Heart right ventricle (tissue), 16 donors: ENCODE measurements around the gene OAF. TPM values are rescaled to one million over a fixed set of nuclear protein-coding genes. Genes with fewer than 3 reads are reported as not detected.
A peak's percentile ranks its signal among the peaks of the same experiment; 100 is the strongest.

Experiments
- ATAC-seq, 8 donors: fragments of 200-7000 bp; cut with Tn5 transposase; one replicate each; pipeline ENCODE4 v1.9.1; 2020; ENCODE audit warnings: mild to moderate bottlenecking in 8 of 8, moderate library complexity in 8 of 8, moderate number of reproducible peaks in 1 of 8
- DNase-seq, 2 donors: peaks; one replicate each; pipeline ENCODE4 v3.0.0-alpha.2; 2020
- H3K27ac ChIP-seq, 10 donors: fragments of 200-600 bp; sonication (generic) in 2 of 10; one replicate each; pipeline versions ENCODE4 v1.5.0 to v1.8.0; 2020 to 2022; ENCODE audit warnings: mild to moderate bottlenecking in 3 of 10
- H3K27me3 ChIP-seq, 7 donors: fragments of 200-600 bp; one replicate each; pipeline ENCODE4 v1.8.0; 2021 to 2022; ENCODE audit warnings: mild to moderate bottlenecking in 2 of 7
- H3K36me3 ChIP-seq, 9 donors: fragments of 200-600 bp; sonication (generic) in 1 of 9; one replicate each; pipeline versions ENCODE4 v1.5.0 to v1.8.0; 2020 to 2022; ENCODE audit warnings: mild to moderate bottlenecking in 2 of 9
- H3K4me1 ChIP-seq, 9 donors: fragments of 200-600 bp; sonication (generic) in 1 of 9; one replicate each; pipeline versions ENCODE4 v1.5.0 to v1.8.0; 2020 to 2022; ENCODE audit warnings: mild to moderate bottlenecking in 4 of 9
- H3K4me3 ChIP-seq, 10 donors: fragments of 200-600 bp; sonication (generic) in 2 of 10; one replicate each; pipeline versions ENCODE4 v1.5.0 to v1.8.0; 2020 to 2022; ENCODE audit warnings: mild to moderate bottlenecking in 7 of 10, moderate library complexity in 2 of 10
- H3K9me3 ChIP-seq, 11 donors: fragments of 200-600 bp in 10 of 11; sonication (generic) in 2 of 11; one replicate each; pipeline versions ENCODE4 v1.5.0 to v1.8.0; 2013 to 2022; ENCODE audit warnings: mild to moderate bottlenecking in 2 of 11, control low read depth in 1 of 11, moderate library complexity in 1 of 11
- CTCF ChIP-seq, 9 donors: fragments of 200-600 bp; sonication (generic) in 2 of 9; IDR thresholded peaks; one replicate each; pipeline versions ENCODE4 v1.5.0 to v1.8.0; 2021 to 2022; ENCODE audit warnings: antibody characterized with exemption in 9 of 9, mild to moderate bottlenecking in 5 of 9, moderate library complexity in 1 of 9
- WGBS, 2 donors: extraction: QIAGEN DNeasy Blood & Tissue Kit; methylation state at CpG; one replicate each; pipeline ENCODE4 v1.1.7; 2013; ENCODE audit warnings: inconsistent platforms in 1 of 2; 5-methylcytosine and 5-hydroxymethylcytosine counted together
- intact Hi-C, 10 donors: fragments of 100-400 bp; cut with DNase I; formaldehyde crosslinking; loops; one replicate each; pipeline versions ENCODE4 v1.11.1 to v1.14.2; 2022
- polyA plus RNA-seq, 2 donors: library from polyadenylated mRNA; stranded (reverse); fragments of 200-250 nt; gene quantifications; one replicate each; pipeline ENCODE4 v1.2.3, GENCODE V29; 2013
- total RNA-seq, 10 donors: library from RNA; stranded (reverse); fragmentation: NEBNext Ultra II Directional in 3 of 10; extraction: Animal tissue kit (Norgen Biotek cat#: 25700) in 3 of 10; gene quantifications; one replicate each; pipeline versions ENCODE4 v1.2.1 to v1.2.4, GENCODE V29; 2021 to 2023
- donor health status: Arrhythmogenic right ventricular cardiomyopathy.
- donor health status: ischemic (EF 13 %, LVEDD 7.1; RV severe dilation, severe dysfunction).
- donor health status: healthy with polysubstance abuse.
- donor health status: DM: no; HTN: yes; CAD: no.
- donor health status: DM: no; HTN: no; CAD: no.
- donor health status: ischemic (EF 25% LVEDD 6.9; RV normal size, moderate dysfunction).
- donor health status: ischemic (EF 25% LVEDD 5.7; RV mildly dilated, moderate dysfunction).
- donor health status: healthy.
- donor health status: DM: yes; HTN: yes; CAD: no.
- donor health status: Ischemic cardiomyopathy.
- donor health status: ischemic (EF 35%, LVEDD 5.7; RV mildly dilated, moderate dysfunction).
- donor health status: nonischemic (EF 11% LVEDD 7.7; RV severe dilation, severe dysfunction).
- donor health status: DM: yes; HTN: yes; CAD: no.
- donor health status: PGD.
- donor health status: ischemic (EF 29% LVEDD 5.4; RV normal size, mild dysfunction).
- donor health status: nonischemic (EF 23%, LVEDD 6.1; RV moderate dilation, normal function).

OAF gene
- total and polyA plus RNA-seq, 12 donors = 8.4 to 41.6 (median 15.3) TPM

- no peak for TF ChIP-seq CTCF (IDR thresholded peaks at IDR 0.05)
- Histone ChIP-seq H3K4me1 (peaks cover 4 to 66% (median 42%) of the 10 kb centered on the region in 9 donors), H3K4me3 (peak overlapping the region; percentile 55 to 89 (median 76)), H3K9me3 (no peaks in the 10 kb centered on the region), H3K27ac (peak overlapping the region; percentile 61 to 92 (median 84)), H3K36me3 (peaks cover 0 to 8% (median 0%) of the 10 kb centered on the region in 9 donors), H3K27me3 (peaks cover 0 to 7% (median 0%) of the 10 kb centered on the region in 7 donors)
- intact Hi-C loops = loop anchor here in 2 of 10 donors (2.0 to 5.0 kb wide), 2 partner anchors 23 to 38 kb away; no protein-coding TSS in a partner anchor
- WGBS, 2 donors = 20 to 31% methylated on average over 26 of the region's 26 CpGs
- ATAC-seq = peak in 1 of 8 donors; percentile 1
- no peak for DNase-seq
Observed at GRCh38 chr11:120209746-120210625, 846 bp upstream of the OAF start.

GRCh38 chr11:120211522-120212258 is 858 bp downstream of the OAF start:
- no peaks in the 10 kb centered on the region for H3K9me3 ChIP-seq
- ATAC-seq (peak in 1 of 8 donors; percentile 1), DNase-seq (no peak)
- intact Hi-C loops = loop anchor here in 2 of 10 donors (2.0 to 5.0 kb wide), 2 partner anchors 25 to 39 kb away; no protein-coding TSS in a partner anchor
- 23 to 35% methylated on average over 18 of the region's 18 CpGs for WGBS, 2 donors
- H3K27ac ChIP-seq = peak overlapping the region; percentile 61 to 92 (median 84)
- no peak for TF ChIP-seq CTCF (IDR thresholded peaks at IDR 0.05)
- H3K4me3 ChIP-seq = peak overlapping the region; percentile 55 to 89 (median 76)
- H3K4me1 ChIP-seq = peaks cover 4 to 79% (median 58%) of the 10 kb centered on the region in 9 donors
- H3K36me3 ChIP-seq = peaks cover 0 to 10% (median 0%) of the 10 kb centered on the region in 9 donors
- H3K27me3 ChIP-seq = peaks cover 0 to 7% (median 0%) of the 10 kb centered on the region in 7 donors

GRCh38 chr11:120212259-120212878 is 1.5 kb downstream of the OAF start:
- ATAC-seq (no peak), DNase-seq (no peak)
- peak overlapping the region; percentile 61 to 92 (median 84) for H3K27ac ChIP-seq

More at GRCh38 chr11:120212259-120212878, 1.5 kb downstream of the OAF start:
- H3K36me3 ChIP-seq = peaks cover 0 to 11% (median 0%) of the 10 kb centered on the region in 9 donors
- no peak for TF ChIP-seq CTCF (IDR thresholded peaks at IDR 0.05)
- no peaks in the 10 kb centered on the region for H3K9me3 ChIP-seq
- peaks cover 0 to 7% (median 0%) of the 10 kb centered on the region in 7 donors for H3K27me3 ChIP-seq
- H3K4me3 ChIP-seq = peak overlapping the region; percentile 10 to 89 (median 76)
- WGBS, 2 donors = 55 to 59% methylated on average over 12 to 13 of the region's 13 CpGs
- intact Hi-C loops = loop anchor here in 1 of 10 donors (5.0 kb wide), 1 partner anchor 40 kb away; no protein-coding TSS in a partner anchor
- peaks cover 5 to 80% (median 64%) of the 10 kb centered on the region in 9 donors for H3K4me1 ChIP-seq
